ENCODE results near the gene SMOC1.

Gene SMOC1

GRCh38 chr14:69982886-69983285 is 103.7 kb downstream of the SMOC1 start:
- no peak for DNase-seq
- no peak for TF ChIP-seq CTCF (IDR thresholded peaks at IDR 0.05)
- Histone ChIP-seq H3K36me3 (peaks cover 0 to 2% (median 0%) of the 10 kb centered on the region in 3 donors), H3K4me3 (peak overlapping the region in 1 of 2 donors; percentile 12), H3K27ac (peak overlapping the region; percentile 49 to 50), H3K4me1 (peaks cover 0 to 19% (median 16%) of the 10 kb centered on the region in 4 donors), H3K27me3 (no peaks in the 10 kb centered on the region), H3K9me3 (no peaks in the 10 kb centered on the region)
- intact Hi-C loops (cut with DNase I; ENCODE audit: low total_unique reads), result no loop called here

- Histone ChIP-seq H3K36me3 (no peaks in the 10 kb centered on the region), H3K4me1 (peaks cover 0 to 19% (median 16%) of the 10 kb centered on the region in 4 donors), H3K27ac (peak overlapping the region; percentile 49 to 50), H3K27me3 (no peaks in the 10 kb centered on the region), H3K9me3 (no peaks in the 10 kb centered on the region), H3K4me3 (no peak overlapping the region)
- no peak for TF ChIP-seq CTCF (IDR thresholded peaks at IDR 0.05)
- intact Hi-C loops (cut with DNase I; ENCODE audit: low total_unique reads), result no loop called here
- no peak for DNase-seq
These were observed 104.1 kb downstream of the SMOC1 start for GRCh38 chr14:69983317-69983716.

GRCh38 chr14:69985463-69985862 is 106.2 kb downstream of the SMOC1 start:
- H3K27me3 ChIP-seq, result no peaks in the 10 kb centered on the region
- intact Hi-C loops (cut with DNase I; ENCODE audit: low total_unique reads), result no loop called here
- no peak overlapping the region for H3K27ac ChIP-seq
- H3K4me3 ChIP-seq, result no peak overlapping the region
- no peaks in the 10 kb centered on the region for H3K36me3 ChIP-seq
- no peaks in the 10 kb centered on the region for H3K9me3 ChIP-seq
- no peak for TF ChIP-seq CTCF (IDR thresholded peaks at IDR 0.05)
- peak in 1 of 2 donors; percentile 66 for DNase-seq
- peaks cover 0 to 29% (median 23%) of the 10 kb centered on the region in 4 donors for H3K4me1 ChIP-seq

DNA sequence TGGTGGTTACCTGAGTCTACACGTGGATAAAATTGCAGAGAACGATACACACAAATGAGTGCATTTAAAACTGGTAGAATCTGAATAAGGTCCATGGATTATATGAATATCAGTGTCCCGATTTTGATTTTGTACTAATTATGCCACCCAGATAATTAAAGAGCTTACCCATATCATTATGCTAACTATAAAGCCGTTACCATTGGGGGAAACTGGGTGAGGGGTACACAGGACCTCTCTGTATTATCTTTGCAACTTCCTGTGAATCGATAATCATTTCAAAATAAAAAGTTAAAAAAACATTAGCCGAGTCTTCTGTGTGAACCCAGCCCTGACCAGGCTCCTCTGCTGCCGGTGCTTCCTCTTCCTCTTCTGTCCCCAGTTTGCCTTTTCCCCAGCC is 107.1 kb downstream of the SMOC1 start:
- H3K9me3 ChIP-seq, result no peaks in the 10 kb centered on the region
- no peak overlapping the region for H3K4me3 ChIP-seq
- no peak overlapping the region for H3K27ac ChIP-seq
- no peaks in the 10 kb centered on the region for H3K36me3 ChIP-seq
- intact Hi-C loops (cut with DNase I; ENCODE audit: low total_unique reads), result no loop called here
- H3K27me3 ChIP-seq, result no peaks in the 10 kb centered on the region
- no peak for TF ChIP-seq CTCF (IDR thresholded peaks at IDR 0.05)
- H3K4me1 ChIP-seq, result peaks cover 0 to 38% (median 31%) of the 10 kb centered on the region in 4 donors
- no peak for DNase-seq

- Histone ChIP-seq H3K9me3 (no peaks in the 10 kb centered on the region), H3K4me3 (no peak overlapping the region), H3K4me1 (peaks cover 0 to 41% (median 26%) of the 10 kb centered on the region in 4 donors), H3K36me3 (no peaks in the 10 kb centered on the region), H3K27ac (no peak overlapping the region), H3K27me3 (no peaks in the 10 kb centered on the region)
- TF ChIP-seq CTCF (IDR thresholded peaks at IDR 0.05), result no peak
- no peak for DNase-seq
- intact Hi-C loops (cut with DNase I; ENCODE audit: low total_unique reads), result no loop called here
These were observed 108.3 kb downstream of the SMOC1 start for GRCh38 chr14:69987406-69988121.
